Mucosa of gallbladder (tissue), 1 donor: Measurements from ENCODE around the gene TREML4. TPM values are rescaled to one million over a fixed set of nuclear protein-coding genes. Genes with fewer than 3 reads are reported as not detected.
A peak's percentile ranks its signal among the peaks of the same experiment; 100 is the strongest.

Experiments
- DNase-seq: peaks from one replicate; pipeline ENCODE4 v3.0.0-alpha.2; 2020; ENCODE audit warnings: low spot score
- total RNA-seq: library from RNA; stranded (reverse); gene quantifications from one replicate; pipeline ENCODE4 v1.2.1, GENCODE V29; 2021
- donor health status: DM: no; HTN: no; CAD: no.

Gene TREML4
- total RNA-seq, 1 donor from 2014 or later, result not detected

GRCh38 chr6:41252401-41253169, 24.4 kb downstream of the TREML4 start:
- no peak for DNase-seq

DNA sequence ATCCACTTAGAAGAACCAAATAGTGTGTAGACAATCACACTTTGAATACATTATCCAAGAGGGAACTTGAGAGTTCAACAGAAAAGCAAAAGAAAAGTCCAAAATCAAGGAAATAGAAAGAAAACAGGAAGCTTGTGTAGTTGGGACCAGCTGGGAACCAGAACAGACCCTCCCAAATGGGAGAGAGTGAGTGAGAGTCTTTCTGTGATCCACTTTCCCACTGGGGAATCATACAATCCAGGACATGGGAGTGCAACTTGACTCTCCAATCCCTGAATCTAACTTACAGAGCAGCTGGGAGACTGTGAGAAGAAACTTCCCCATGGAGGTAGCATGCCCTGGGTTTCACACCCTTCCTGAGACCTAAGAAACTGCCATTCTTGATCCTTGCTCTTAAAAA, 27.0 kb downstream of the TREML4 start:
- no peak for DNase-seq

DNA sequence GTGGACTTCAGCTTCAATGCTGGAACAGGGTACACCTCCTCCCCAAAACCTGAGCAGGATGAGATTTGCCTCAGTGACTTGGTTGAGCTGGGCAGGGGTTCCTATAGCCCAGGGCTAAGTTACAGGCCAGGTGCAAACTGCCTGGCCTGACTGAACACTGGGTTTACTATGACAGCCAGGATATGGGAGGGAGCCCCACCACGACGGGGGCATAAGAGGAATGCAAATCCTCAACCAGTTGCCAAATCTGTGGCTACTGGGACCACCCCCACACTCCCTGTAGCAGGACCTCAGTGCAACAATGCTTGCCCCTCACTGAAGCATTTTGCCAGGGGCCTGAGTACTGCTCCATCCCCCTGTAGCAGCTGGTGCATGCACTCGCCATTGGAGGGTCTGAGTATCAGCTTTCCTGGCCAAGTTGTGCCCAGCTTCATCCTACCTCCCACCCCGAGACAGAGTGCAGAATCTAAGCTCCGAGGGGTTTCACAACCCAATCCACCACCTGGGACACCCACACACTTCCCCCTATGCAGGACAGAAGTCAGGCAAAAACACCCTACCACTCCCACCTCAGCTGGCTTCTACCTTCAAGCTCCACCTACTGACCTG, 27.6 kb downstream of the TREML4 start:
- DNase-seq, result no peak

DNA sequence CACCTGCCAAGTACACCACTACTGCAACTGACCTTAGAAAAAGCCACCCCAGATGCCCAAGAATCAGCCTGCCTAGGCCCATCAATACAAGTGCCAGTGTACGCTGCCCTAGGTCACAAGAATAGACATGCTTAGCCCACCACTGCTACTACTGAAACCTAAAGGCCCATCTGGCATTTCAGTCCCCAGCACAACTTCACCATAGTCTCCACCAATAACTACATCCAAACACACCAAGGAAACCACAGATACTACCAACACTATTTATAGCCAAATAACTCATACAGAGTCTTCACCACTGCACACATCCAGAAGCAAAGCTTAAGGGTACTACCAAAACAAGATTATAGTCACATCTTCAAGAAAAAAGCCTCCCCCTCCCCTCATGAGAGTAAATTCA, 28.2 kb downstream of the TREML4 start:
- DNase-seq, result no peak

DNA sequence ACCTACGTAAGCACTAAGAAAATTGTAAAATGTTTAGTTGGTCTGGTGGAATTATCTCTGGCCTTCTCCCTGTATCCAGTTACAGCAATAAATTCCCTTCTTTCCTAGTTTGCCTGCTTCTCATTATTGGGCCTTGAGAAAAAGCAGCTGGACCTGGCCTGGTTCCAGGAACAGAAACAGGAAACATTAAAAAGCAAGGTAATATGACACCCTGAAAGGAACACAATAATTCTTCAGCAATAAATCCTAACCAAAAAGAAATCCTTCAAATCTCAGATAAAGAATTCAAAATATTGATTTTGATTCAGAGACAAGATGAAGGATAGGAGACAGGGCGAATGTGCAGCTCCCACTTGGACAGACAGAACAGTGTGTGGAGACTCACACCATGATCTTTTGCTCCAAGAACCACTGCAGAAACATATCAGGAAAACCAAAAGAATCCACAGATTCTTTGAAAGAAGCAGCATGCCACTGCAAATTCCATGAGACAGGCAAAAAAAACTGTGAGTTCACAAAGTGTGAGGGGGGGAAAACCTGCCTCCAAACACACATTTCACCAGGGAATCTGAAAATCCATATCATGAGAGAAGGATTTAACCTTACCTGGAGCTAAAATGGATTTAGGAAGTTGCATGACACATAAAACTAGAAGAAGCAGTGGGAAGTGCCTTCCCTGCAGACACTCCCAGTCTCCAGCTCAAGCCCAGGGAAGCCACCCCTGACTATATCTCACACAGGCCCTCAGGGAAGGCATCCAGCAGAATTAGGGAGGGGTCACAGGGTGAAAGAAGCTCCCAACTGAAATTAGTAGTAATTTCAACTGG, 29.4 kb downstream of the TREML4 start:
- DNase-seq, result no peak

- no peak for DNase-seq
Observed at GRCh38 chr6:41258196-41258493, 30.0 kb downstream of the TREML4 start.

DNA sequence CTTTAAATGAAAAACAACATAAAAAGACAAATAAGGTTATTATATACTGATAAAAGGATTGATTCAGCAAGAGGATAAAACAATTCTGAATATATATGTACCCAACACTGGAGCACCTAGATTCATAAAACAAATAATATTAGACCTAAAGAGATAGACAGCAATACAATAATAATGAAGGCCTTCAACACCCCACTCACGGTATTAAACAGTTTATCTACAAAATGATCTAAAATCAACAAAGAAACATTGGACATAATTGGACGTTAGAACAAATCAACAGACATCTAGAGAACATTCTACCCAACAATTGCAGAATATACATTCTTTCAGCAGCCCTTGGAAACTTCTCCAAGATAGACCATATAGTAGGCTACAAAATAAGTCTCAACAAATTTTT, 34.3 kb downstream of the TREML4 start:
- no peak for DNase-seq

DNA sequence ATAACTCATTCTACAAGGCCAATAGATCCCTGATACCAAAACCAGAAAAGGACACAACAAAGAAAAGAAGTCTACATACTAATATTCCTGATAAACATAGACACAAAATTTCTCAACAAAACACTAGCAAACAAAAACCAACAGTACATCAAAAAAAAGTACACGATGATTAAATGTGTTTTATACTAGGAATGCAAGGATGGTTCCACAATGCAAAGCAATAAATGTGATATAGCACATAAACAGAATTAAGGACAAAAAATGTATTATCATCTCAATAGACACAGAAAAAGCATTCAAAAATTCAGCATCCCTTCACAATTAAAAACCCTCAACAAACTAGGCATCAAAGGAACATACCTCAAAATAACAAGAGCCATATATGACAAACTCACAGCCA, 35.1 kb downstream of the TREML4 start:
- no peak for DNase-seq

DNA sequence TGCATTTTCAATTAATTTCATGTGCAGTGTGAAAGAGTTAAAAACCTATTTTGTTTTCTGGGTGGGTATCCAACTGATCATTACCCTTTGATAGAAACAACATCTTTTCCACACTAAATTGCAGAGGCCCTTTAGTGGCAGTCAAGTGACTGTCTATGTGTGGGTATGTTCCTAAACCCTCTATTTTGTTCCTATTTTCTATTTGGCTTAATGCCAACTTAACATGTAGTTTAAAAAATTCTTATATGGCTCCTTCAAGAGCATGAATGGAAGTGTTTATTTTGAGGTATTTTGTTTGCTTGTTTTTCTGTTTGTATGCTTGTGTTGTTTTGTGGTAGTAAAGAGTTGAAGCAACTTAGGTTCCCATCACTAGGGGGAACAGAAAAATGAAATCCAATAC, 38.4 kb downstream of the TREML4 start:
- DNase-seq, result no peak

DNA sequence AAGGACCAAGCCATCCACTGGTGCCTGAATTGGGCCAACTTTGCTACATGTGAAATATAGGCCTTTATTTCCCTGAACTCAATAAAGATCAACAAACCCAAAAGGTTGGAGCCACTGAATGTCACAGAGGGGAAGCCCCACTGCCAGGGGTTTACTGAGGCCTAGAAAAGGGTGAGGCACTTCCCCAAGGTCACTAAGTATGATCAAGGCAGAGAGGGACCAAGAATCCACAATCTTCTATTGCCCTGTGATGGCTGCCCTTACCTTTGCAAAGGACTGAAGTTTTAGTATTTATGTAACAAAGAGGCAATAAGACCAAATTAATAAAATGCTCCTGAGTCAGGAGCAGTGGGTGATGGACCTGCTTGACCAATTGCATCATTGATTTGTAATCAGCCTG, 40.3 kb downstream of the TREML4 start:
- no peak for DNase-seq

DNA sequence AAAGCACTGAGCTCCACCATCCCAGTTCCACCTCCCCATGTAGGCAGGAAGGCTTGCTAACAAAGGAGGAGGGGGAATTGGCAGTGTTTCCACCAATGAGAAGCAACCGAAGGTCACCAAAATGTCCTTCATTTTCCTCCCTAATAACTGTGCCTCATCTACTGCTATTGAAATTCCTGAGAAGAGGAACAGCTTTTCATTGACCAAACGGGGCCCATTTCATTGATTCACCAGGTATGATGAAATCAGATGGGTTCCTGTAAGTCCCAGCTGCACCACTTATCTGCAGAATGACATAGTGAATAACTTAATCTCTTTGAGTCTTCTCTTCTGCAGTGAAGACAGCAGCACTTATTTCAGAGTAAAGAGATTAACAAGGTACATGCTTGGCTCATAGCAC, 41.0 kb downstream of the TREML4 start:
- no peak for DNase-seq

- DNase-seq, result no peak
Observed at GRCh38 chr6:41269716-41270115, 41.6 kb downstream of the TREML4 start.

GRCh38 chr6:41271901-41272395, 43.8 kb downstream of the TREML4 start:
- peak; percentile 25 for DNase-seq

DNA sequence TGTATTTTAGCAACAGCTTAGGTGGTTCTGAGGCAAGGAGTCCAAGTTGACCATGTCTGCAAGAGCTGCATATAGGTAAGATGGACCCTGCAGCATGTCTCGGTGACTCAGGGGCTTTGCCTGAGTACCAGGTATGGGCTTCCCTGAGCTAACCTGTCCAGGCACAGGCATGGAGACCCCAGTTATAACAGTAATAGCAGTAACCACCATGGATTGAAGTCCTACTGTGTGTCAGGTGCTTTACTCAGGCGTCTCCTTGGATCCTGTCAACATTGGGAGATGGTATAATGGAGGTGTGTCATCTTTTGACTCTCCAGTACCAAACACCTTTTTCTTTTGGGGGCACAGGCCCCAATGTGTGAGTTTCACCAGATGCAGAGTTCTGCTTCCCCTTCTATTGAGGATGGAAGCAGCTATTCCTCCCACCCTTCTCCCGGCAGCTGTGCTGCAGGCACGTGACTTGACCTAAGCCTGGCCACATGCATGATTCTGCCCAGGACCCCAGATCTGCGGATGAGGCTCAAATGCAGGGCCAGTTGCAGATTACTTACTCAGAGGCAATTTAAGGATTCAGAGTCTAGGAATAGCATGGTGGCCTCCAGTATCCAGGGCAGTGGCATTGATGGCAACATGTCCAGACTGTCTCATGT, 44.6 kb downstream of the TREML4 start:
- no peak for DNase-seq

DNA sequence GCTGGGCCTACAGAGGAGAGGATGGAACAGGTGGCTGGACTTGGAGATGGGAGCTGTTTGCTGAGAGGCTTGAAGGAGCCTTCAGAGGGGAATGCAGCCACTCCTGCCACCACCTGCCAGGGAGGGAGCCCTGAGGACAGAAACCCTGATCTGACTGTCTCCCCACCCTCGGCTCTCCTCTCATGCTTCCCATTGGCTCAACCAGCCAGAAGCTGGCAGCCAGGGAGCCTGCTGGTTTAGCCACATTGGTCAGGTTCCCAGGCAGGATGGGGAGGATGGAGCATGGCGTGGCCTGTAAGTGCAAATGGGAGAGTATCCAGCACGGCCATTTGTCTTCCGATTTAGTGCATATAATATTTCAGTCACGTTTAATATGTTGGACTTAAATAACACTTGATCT, 45.6 kb downstream of the TREML4 start:
- DNase-seq, result no peak

GRCh38 chr6:41274256-41274655, 46.1 kb downstream of the TREML4 start:
- no peak for DNase-seq

DNA sequence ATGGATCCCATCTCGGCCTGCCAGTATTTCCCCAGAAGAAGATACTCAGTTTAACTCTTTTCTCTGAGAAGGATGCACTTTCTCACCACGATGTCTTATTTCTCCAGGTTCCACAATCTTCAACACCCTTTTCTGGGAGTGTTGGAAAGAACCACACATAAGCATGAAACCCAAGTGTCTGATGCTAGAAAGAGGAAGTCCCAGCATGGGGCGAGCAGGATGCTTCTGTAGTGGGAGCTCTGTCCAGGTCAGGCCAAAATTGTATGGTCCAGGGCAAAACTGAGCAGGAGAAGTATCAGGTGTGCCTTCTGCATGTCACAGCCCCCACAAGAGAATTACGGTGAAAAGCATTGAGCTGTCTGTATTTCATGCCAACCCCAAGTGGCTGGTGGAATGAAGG, 47.3 kb downstream of the TREML4 start:
- no peak for DNase-seq

DNA sequence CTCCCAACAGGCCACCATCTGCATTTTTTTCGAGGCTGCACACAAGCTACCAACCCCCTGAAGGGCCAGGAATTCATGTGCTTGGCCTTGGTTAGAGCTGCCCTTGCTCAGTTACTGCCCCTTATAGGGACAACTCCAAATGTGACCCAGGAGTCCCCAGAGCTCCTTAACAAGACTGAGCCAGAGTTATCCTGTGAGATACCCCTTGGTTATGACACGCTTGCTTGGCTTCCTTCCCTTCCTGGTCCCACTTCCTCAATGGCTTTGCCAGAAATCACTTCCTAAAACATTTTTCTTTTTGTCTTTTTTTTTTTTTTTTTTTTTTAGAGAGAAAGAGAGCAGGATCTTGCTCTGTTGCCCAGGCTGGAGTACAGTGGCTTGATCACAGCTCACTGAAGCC, 49.5 kb downstream of the TREML4 start:
- no peak for DNase-seq

DNA sequence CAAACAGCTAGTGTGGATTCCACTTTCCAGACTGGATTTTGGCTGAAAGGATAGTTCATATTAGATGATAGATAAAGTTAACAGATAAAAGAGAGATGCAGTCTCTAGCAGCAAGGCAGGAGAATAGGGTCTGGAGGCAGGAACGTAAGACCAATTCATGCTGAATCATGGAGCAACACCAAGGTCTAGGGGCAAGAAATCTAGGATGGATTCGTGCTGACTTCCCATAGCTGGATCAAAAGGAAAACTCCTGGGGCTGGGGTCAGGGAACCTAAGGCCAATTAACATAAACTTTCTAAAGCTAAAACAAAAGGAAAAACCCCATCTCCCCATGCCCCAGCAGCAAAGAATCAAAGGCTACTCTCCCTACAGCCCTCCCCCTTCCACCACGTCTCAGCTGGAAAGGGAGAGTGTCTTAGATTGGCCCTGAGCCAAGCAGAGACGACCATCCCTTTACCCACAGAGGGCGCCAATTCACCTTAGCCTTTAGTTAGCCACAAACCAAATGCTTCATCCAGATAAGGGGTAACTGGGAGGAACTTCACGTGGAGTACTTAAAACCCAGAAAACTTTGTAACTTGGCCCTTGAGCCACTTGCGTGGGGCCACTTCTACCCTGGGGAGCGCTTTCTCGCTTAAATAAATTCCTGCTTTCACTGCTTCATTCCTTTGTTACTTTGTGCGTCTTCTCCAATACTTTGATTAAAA, 50.7 kb downstream of the TREML4 start:
- peak; percentile 65 for DNase-seq

DNA sequence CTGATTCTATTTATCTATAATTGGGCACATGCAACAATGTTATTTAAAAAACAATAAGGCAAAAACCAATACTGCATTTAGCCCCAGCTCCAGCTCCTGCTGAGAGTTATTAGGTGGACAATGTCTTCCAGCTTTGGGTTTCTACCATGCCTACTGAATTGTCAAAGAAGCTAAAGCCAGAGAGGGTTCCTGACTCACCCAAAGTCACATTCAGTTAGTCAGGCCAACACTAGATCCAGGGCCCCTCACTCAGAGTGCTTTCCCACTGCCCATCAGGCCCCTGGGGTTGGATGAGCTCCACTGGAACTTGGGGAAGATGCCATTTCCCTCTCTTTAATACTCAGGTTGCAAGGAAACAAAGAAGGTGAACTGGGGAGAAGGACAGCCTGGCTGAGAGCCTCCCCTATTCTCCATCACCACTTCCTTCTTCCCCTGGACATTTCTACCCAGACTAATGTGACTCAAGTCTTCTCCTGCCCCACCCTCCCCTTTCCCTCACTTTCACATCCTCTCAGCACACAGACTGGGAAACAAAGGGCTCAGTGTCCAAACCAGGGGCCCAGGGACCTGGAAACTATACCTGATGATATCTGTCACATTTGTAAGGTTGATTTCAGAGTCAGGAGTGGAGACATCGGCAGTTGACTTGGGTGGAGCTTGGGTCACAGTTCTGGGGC, 52.4 kb downstream of the TREML4 start:
- no peak for DNase-seq

- DNase-seq, result no peak
Observed at GRCh38 chr6:41283600-41283999, 55.5 kb downstream of the TREML4 start.
